ENCODE measurements around the gene PARD3. TPM values are rescaled to one million over a fixed set of nuclear protein-coding genes. Genes with fewer than 3 reads are reported as not detected.

Gene PARD3
- total RNA-seq, 6 donors from 2014 or later: 30.6 to 108 (median 50.6) TPM

DNA sequence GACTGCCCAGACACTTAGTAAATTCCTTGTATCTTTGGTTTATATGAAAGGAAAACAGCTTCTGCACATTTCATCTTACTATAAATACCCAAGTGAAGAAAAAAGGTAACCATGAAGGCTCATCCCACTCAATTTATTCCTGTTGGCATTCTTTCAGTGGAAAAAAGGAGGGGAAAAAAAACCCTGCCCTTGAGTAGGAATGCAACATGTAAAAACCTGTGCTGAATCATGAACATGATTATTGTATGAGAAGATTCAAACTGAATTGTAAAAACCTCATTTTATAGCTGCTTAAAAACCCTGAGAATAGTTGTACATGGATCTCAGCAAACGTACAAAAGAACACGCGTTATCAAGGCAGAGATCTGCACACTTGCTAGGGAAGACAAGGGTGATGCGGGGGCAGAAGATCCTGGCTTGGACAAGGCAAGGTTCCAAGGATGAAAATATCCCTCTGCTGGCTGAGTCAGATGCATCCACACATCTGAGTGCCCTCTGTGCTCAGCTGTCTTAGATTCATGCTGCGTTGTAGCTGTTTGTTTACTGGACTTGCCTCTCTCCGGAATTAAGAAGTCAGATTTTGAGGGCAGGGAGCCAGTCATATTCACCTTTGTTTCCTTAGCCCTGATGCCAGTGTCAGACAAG is 658.2 kb downstream of the PARD3 start:
- H3K4me3 ChIP-seq: no peak overlapping the region
- ATAC-seq (ENCODE audit: low FRiP score in 2 of 2): peak in 1 of 2 donors; percentile 38
- WGBS, 2 donors: 55 to 60% methylated on average over 6 of the region's 6 CpGs

DNA sequence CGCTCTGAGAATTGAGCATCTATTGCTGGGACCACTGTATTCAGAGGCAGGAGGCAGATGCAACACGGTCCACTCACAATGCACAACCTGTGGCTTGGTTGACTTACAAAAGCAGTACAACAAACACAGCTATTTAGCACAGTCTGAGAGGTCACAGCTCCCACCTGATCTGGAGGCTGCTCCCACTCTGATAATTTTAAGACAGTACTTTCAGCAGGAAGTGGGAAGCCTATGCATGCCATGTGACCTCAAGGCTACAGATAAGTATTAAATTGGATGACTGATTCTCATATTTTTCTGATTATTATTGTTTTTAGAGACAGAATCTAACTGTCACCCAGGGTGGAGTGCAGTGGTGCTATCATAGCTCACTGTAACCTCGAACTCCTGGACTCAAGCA is 659.3 kb downstream of the PARD3 start:
- Histone ChIP-seq H3K9me3 (no peaks in the 10 kb centered on the region), H3K27ac (no peak overlapping the region), H3K36me3 (no peaks in the 10 kb centered on the region), H3K27me3 (no peaks in the 10 kb centered on the region), H3K4me1 (peaks cover 0 to 5% (median 2%) of the 10 kb centered on the region in 4 donors), H3K4me3 (no peak overlapping the region)
- DNase-seq: no peak
- TF ChIP-seq POLR2AphosphoS5 (IDR thresholded peaks at IDR 0.05) (no peak), EP300 (IDR thresholded peaks at IDR 0.05) (no peak), CTCF (IDR thresholded peaks at IDR 0.05) (no peak), POLR2A (IDR thresholded peaks at IDR 0.05) (no peak)
- 77 to 95% methylated on average over 3 of the region's 3 CpGs for WGBS, 2 donors
- no peak for ATAC-seq (ENCODE audit: low FRiP score in 2 of 2)

More for the DNA sequence above, 658.2 kb downstream of the PARD3 start:
- TF ChIP-seq POLR2A (IDR thresholded peaks at IDR 0.05): no peak
- TF ChIP-seq EP300 (IDR thresholded peaks at IDR 0.05): no peak
- TF ChIP-seq CTCF (IDR thresholded peaks at IDR 0.05): no peak
- TF ChIP-seq POLR2AphosphoS5 (IDR thresholded peaks at IDR 0.05): no peak
- no peak for DNase-seq
- Histone ChIP-seq H3K9me3 (no peaks in the 10 kb centered on the region), H3K27me3 (no peaks in the 10 kb centered on the region), H3K4me1 (peaks cover 0 to 5% (median 2%) of the 10 kb centered on the region in 4 donors), H3K36me3 (no peaks in the 10 kb centered on the region), H3K27ac (no peak overlapping the region)

DNA sequence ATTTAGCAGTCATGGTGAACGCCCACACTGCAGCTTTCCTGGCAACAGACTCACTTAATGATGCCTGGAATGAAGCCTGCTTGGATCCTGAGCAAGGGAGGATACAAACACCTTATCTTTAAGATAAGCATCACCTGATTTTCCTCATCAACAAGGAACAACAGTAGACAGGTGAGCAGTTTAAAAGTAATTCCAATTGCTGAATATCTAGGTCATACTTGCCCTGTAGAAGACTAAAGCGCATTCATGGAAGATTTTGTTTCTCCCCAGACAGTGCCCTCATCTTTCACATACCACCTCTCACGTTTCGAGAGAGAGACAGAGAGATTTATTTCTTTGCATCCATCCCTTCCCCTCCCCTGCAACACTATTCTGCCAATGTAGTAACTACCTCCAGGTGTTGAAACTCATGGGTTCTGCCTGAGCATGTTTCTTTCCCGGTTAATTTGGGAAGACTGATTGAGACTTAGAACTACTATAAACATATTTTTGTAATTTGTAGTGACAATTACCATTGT is 660.7 kb downstream of the PARD3 start:
- Histone ChIP-seq H3K9me3 (no peaks in the 10 kb centered on the region), H3K36me3 (no peaks in the 10 kb centered on the region), H3K4me1 (peaks cover 0 to 5% (median 2%) of the 10 kb centered on the region in 4 donors), H3K27ac (no peak overlapping the region), H3K27me3 (no peaks in the 10 kb centered on the region), H3K4me3 (no peak overlapping the region)
- 79 to 83% methylated on average over 5 of the region's 5 CpGs for WGBS, 2 donors
- TF ChIP-seq POLR2AphosphoS5 (IDR thresholded peaks at IDR 0.05) (no peak), CTCF (IDR thresholded peaks at IDR 0.05) (no peak), EP300 (IDR thresholded peaks at IDR 0.05) (no peak), POLR2A (IDR thresholded peaks at IDR 0.05) (no peak)
- no peak for DNase-seq
- no peak for ATAC-seq (ENCODE audit: low FRiP score in 2 of 2)

- no peaks in the 10 kb centered on the region for H3K27me3 ChIP-seq
- no peak overlapping the region for H3K27ac ChIP-seq
- TF ChIP-seq POLR2AphosphoS5 (IDR thresholded peaks at IDR 0.05) (no peak), CTCF (IDR thresholded peaks at IDR 0.05) (no peak), POLR2A (IDR thresholded peaks at IDR 0.05) (no peak), EP300 (IDR thresholded peaks at IDR 0.05) (no peak)
- H3K4me1 ChIP-seq: peaks cover 0 to 5% (median 2%) of the 10 kb centered on the region in 4 donors
- no peaks in the 10 kb centered on the region for H3K36me3 ChIP-seq
- 78 to 88% methylated on average over 4 of the region's 4 CpGs for WGBS, 2 donors
- no peak overlapping the region for H3K4me3 ChIP-seq
- no peaks in the 10 kb centered on the region for H3K9me3 ChIP-seq
- ATAC-seq (ENCODE audit: low FRiP score in 2 of 2) (no peak), DNase-seq (no peak)
Observed at GRCh38 chr10:34153663-34154382, 661.3 kb downstream of the PARD3 start.
